Stimulated activated CD4-positive, alpha-beta T cell treated with anti-CD3 and anti-CD28 coated beads, Interleukin-15, amount 100 ng/mL, for 1 hour (primary cell): ENCODE results near the gene TRAPPC10.

Source experiments
- DNase-seq, 2 donors: peaks; one replicate each; pipeline ENCODE4 v3.0.0-alpha.2; 2020; ENCODE audit warnings: low read depth in 1 of 2, low spot score in 1 of 2

Gene TRAPPC10

GRCh38 chr21:44027607-44028286 lies 15.6 kb downstream of the TRAPPC10 start:
- DNase-seq, result no peak

GRCh38 chr21:44028287-44028659 lies 16.2 kb downstream of the TRAPPC10 start:
- no peak for DNase-seq

- no peak for DNase-seq
Observed at GRCh38 chr21:44029460-44030087, 17.5 kb downstream of the TRAPPC10 start.

GRCh38 chr21:44035244-44035643 lies 23.1 kb downstream of the TRAPPC10 start:
- no peak for DNase-seq

GRCh38 chr21:44038063-44038462 lies 26.0 kb downstream of the TRAPPC10 start:
- DNase-seq, result no peak

GRCh38 chr21:44039828-44040227 lies 27.7 kb downstream of the TRAPPC10 start:
- DNase-seq, result no peak

- no peak for DNase-seq
Observed at GRCh38 chr21:44043613-44044012, 31.5 kb downstream of the TRAPPC10 start.

GRCh38 chr21:44046734-44047133 lies 34.6 kb downstream of the TRAPPC10 start:
- DNase-seq, result no peak

GRCh38 chr21:44047996-44048560 lies 36.0 kb downstream of the TRAPPC10 start:
- no peak for DNase-seq

GRCh38 chr21:44049182-44049581 lies 37.1 kb downstream of the TRAPPC10 start:
- no peak for DNase-seq

GRCh38 chr21:44049606-44050005 lies 37.5 kb downstream of the TRAPPC10 start:
- no peak for DNase-seq

GRCh38 chr21:44050276-44050675 lies 38.2 kb downstream of the TRAPPC10 start:
- no peak for DNase-seq

- no peak for DNase-seq
Observed at GRCh38 chr21:44051462-44051941, 39.4 kb downstream of the TRAPPC10 start.

- DNase-seq, result no peak
Observed at GRCh38 chr21:44052071-44052829, 40.1 kb downstream of the TRAPPC10 start.

GRCh38 chr21:44052830-44053226 lies 40.7 kb downstream of the TRAPPC10 start:
- no peak for DNase-seq

GRCh38 chr21:44053567-44053966 lies 41.5 kb downstream of the TRAPPC10 start:
- no peak for DNase-seq

- no peak for DNase-seq
Observed at GRCh38 chr21:44054710-44055109, 42.6 kb downstream of the TRAPPC10 start.

GRCh38 chr21:44057055-44057454 lies 44.9 kb downstream of the TRAPPC10 start:
- DNase-seq, result no peak

GRCh38 chr21:44057960-44058651 lies 46.0 kb downstream of the TRAPPC10 start:
- no peak for DNase-seq

- no peak for DNase-seq
Observed at GRCh38 chr21:44058652-44058964, 46.5 kb downstream of the TRAPPC10 start.

GRCh38 chr21:44058981-44059380 lies 46.9 kb downstream of the TRAPPC10 start:
- DNase-seq, result no peak
